Endodermal cell (in vitro differentiated cells): ENCODE data around the gene WASHC3. TPM values are rescaled to one million over a fixed set of nuclear protein-coding genes. Genes with fewer than 3 reads are reported as not detected.

Experiments
- DNase-seq: peaks from one replicate; pipeline ENCODE4 v3.0.0-alpha.2; 2017
- H3K27ac ChIP-seq: 2 replicates; pipeline ENCODE4 v1.5.1; 2013; ENCODE audit warnings: mild to moderate bottlenecking, low read depth, low read length, moderate library complexity
- H3K27me3 ChIP-seq: 2 replicates; pipeline ENCODE4 v1.6.1; 2013; ENCODE audit warnings: mild to moderate bottlenecking, low read length, moderate library complexity; ENCODE audit not compliant: insufficient read depth, control insufficient read depth, poor library complexity, severe bottlenecking
- H3K36me3 ChIP-seq: 2 replicates; pipeline ENCODE4 v1.7.0; 2013; ENCODE audit warnings: mild to moderate bottlenecking, low read length, moderate library complexity; ENCODE audit not compliant: control insufficient read depth, insufficient read depth
- H3K4me1 ChIP-seq: one replicate; pipeline ENCODE4 v1.7.0; 2013; ENCODE audit warnings: low read length; ENCODE audit not compliant: control insufficient read depth, insufficient read depth
- H3K4me3 ChIP-seq: 2 replicates; pipeline ENCODE4 v1.5.1; 2013; ENCODE audit warnings: mild to moderate bottlenecking, low read length, moderate library complexity
- H3K9ac ChIP-seq: 2 replicates; pipeline ENCODE4 v1.6.1; 2013; ENCODE audit warnings: mild to moderate bottlenecking, low read length, moderate library complexity; ENCODE audit not compliant: poor library complexity, severe bottlenecking; ENCODE audit errors: extremely low read depth
- H3K9me3 ChIP-seq: 2 replicates; pipeline ENCODE4 v1.6.1; 2013; ENCODE audit warnings: mild to moderate bottlenecking, low read length, moderate library complexity; ENCODE audit not compliant: control insufficient read depth
- H3K27ac Mint-ChIP-seq: 2 replicates; pipeline ENCODE4 v1.8.0; 2020; ENCODE audit warnings: mixed read lengths
- H3K27me3 Mint-ChIP-seq: 2 replicates; pipeline ENCODE4 v1.8.0; 2021; ENCODE audit warnings: mild to moderate bottlenecking, mixed read lengths; ENCODE audit not compliant: insufficient read depth
- H3K36me3 Mint-ChIP-seq: 2 replicates; pipeline ENCODE4 v1.8.0; 2020; ENCODE audit warnings: low read depth, mixed read lengths
- H3K4me1 Mint-ChIP-seq: 2 replicates; pipeline ENCODE4 v1.8.0; 2020; ENCODE audit warnings: mixed read lengths
- H3K4me3 Mint-ChIP-seq: 2 replicates; pipeline ENCODE4 v1.8.0; 2020; ENCODE audit warnings: mild to moderate bottlenecking, moderate library complexity, mixed read lengths
- H3K9me3 Mint-ChIP-seq: 2 replicates; pipeline ENCODE4 v1.8.0; 2020; ENCODE audit warnings: mild to moderate bottlenecking, mixed read lengths
- CTCF ChIP-seq: fragments of 200-600 bp; sonication (generic); conservative IDR thresholded peaks from 2 replicates; pipeline ENCODE4 v1.5.0; 2021; ENCODE audit warnings: antibody characterized with exemption, mild to moderate bottlenecking
- WGBS, 2 experiments: methylation state at CpG; one replicate each; pipeline versions ENCODE4 v1.1.5 to v1.1.7; 2013; ENCODE audit warnings: missing lambda C conversion rate in 2 of 2, mixed read lengths in 1 of 2; ENCODE audit not compliant: insufficient coverage in 1 of 2, insufficient read length in 1 of 2; 5-methylcytosine and 5-hydroxymethylcytosine counted together
- total RNA-seq, 2 donors: library from RNA; stranded (reverse); fragmentation: NEBNext Ultra II Directional in 1 of 2; extraction: Animal tissue kit (Norgen Biotek cat#: 25700) in 1 of 2; gene quantifications; 2 replicates in 1 of 2; 3 replicates in 1 of 2; pipeline ENCODE4 v1.2.1, GENCODE V29; 2021

Gene WASHC3
- total RNA-seq, 2 donors from 2014 or later, result 18.4 to 18.8 TPM

- no peaks in the 10 kb centered on the region for H3K27me3 ChIP-seq
- H3K9me3 ChIP-seq, result peaks cover 19% of the 10 kb centered on the region
- peaks cover 13% of the 10 kb centered on the region for H3K36me3 ChIP-seq
- peaks cover 2% of the 10 kb centered on the region for H3K4me1 Mint-ChIP-seq
- peaks cover 28% of the 10 kb centered on the region for H3K36me3 Mint-ChIP-seq
- no peaks in the 10 kb centered on the region for H3K27me3 Mint-ChIP-seq
- DNase-seq, result peak; percentile 62
- 95 to 97% methylated on average over 3 to 4 of the region's 4 CpGs for WGBS, 2 experiments
- no peak overlapping the region for H3K4me3 Mint-ChIP-seq
- H3K27ac Mint-ChIP-seq, result no peak overlapping the region
- H3K9me3 Mint-ChIP-seq, result no peaks in the 10 kb centered on the region
- peak; percentile 43 for TF ChIP-seq CTCF
- H3K4me1 ChIP-seq, result no peaks in the 10 kb centered on the region
- no peak overlapping the region for H3K9ac ChIP-seq
- H3K27ac ChIP-seq, result no peak overlapping the region
- H3K4me3 ChIP-seq, result no peak overlapping the region
These were observed 9.4 kb downstream of the WASHC3 start for GRCh38 chr12:102052192-102053061.

GRCh38 chr12:102051431-102051965, 10.3 kb downstream of the WASHC3 start:
- no peak for DNase-seq
- TF ChIP-seq CTCF, result no peak
- Mint-ChIP-seq H3K27me3 (no peaks in the 10 kb centered on the region), H3K36me3 (peaks cover 20% of the 10 kb centered on the region), H3K4me3 (no peak overlapping the region), H3K27ac (no peak overlapping the region), H3K4me1 (peaks cover 2% of the 10 kb centered on the region), H3K9me3 (no peaks in the 10 kb centered on the region)
- WGBS, 2 experiments, result 100% methylated on average over 1 of the region's 1 CpG; no CpG with 5 or more reads in 1 of the 2 experiments
- H3K4me1 ChIP-seq, result no peaks in the 10 kb centered on the region
- no peak overlapping the region for H3K27ac ChIP-seq
- H3K9ac ChIP-seq, result no peak overlapping the region
- peaks cover 10% of the 10 kb centered on the region for H3K9me3 ChIP-seq
- H3K27me3 ChIP-seq, result no peaks in the 10 kb centered on the region
- H3K4me3 ChIP-seq, result no peak overlapping the region
- H3K36me3 ChIP-seq, result peaks cover 5% of the 10 kb centered on the region

- peaks cover 8% of the 10 kb centered on the region for H3K9me3 ChIP-seq
- Mint-ChIP-seq H3K27ac (no peak overlapping the region), H3K4me3 (no peak overlapping the region), H3K4me1 (peaks cover 2% of the 10 kb centered on the region), H3K9me3 (no peaks in the 10 kb centered on the region), H3K36me3 (peaks cover 16% of the 10 kb centered on the region), H3K27me3 (no peaks in the 10 kb centered on the region)
- no peak overlapping the region for H3K9ac ChIP-seq
- no peak overlapping the region for H3K27ac ChIP-seq
- no peaks in the 10 kb centered on the region for H3K4me1 ChIP-seq
- H3K27me3 ChIP-seq, result no peaks in the 10 kb centered on the region
- no peak for DNase-seq
- H3K36me3 ChIP-seq, result no peaks in the 10 kb centered on the region
- no peak overlapping the region for H3K4me3 ChIP-seq
- WGBS, 2 experiments, result 71% methylated on average over 1 of the region's 1 CpG; no CpG with 5 or more reads in 1 of the 2 experiments
- no peak for TF ChIP-seq CTCF
These were observed 10.9 kb downstream of the WASHC3 start for GRCh38 chr12:102050660-102051430.
